GM21825 (cell line): ENCODE results near the gene MYLK2.
"Not testable (repeated sequence)": the region's sequence is repeated elsewhere in the genome, so short reads cannot be mapped to it uniquely, and the experiment has no call there.

Experiments
- ATAC-seq: cut with Tn5 transposase; IDR thresholded peaks from one replicate; pipeline ENCODE4 v1.9.1; 2021; ENCODE audit warnings: mild to moderate bottlenecking, moderate library complexity; ENCODE audit not compliant: unreplicated experiment

The MYLK2 gene

DNA sequence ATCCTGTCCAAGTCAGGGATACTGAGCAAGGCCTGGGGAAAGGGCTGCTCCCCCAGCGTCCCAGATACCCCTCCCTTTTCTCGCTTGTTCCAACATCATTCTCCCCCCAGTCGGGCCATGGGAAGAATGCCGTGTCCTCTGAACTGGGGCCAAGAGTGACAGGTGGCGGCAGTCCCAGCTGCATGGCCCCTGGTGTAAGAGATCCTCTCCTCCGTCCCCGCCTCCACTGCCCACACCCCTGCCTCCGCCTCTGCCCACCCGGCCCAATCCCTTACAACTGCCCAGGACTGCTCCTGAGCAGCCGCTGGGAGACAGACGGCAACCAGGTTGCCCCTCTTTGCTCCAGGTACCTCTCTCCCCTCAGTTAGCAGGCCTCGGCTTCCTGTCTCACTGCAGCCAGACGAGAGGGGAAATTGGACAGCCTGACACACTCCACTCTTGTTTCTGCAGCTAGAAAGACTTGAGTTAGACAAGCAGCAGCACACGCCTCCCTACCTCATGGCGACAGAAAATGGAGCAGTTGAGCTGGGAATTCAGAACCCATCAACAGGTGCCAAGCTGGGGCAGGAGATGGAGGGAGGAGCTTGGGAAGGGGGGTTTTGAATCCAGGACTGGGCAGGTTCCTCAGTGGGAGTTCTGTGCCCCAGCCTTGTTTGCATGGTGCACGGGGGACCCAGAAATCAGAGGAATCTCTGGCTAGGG, at the start of gene MYLK2:
Gene MYLK2, plus strand, starts transcription at position 274 of the 702 bp plus-strand sequence. Its CDS starts 225 bp downstream, at position 499.
- ATAC-seq: no peak

DNA sequence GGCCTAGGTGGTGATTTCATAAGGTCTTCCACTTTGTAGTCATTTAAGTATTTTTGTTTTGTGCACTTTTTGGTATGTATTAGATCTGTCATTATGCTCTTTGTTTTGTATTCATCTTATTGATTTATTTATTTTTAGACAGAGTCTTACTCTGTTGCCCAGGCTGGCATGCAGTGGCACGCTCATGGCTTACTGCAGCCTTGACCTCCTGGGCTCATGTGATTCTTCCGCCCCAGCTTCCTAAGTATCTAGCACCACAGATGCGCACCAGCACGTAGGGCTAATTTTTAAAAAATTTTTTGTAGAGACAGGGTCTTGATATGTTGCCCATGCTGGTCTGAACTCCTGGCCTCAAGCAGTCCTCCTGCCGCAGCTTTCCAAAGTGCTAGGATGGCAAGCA, 49.5 kb upstream of the MYLK2 start:
- ATAC-seq: no peak

DNA sequence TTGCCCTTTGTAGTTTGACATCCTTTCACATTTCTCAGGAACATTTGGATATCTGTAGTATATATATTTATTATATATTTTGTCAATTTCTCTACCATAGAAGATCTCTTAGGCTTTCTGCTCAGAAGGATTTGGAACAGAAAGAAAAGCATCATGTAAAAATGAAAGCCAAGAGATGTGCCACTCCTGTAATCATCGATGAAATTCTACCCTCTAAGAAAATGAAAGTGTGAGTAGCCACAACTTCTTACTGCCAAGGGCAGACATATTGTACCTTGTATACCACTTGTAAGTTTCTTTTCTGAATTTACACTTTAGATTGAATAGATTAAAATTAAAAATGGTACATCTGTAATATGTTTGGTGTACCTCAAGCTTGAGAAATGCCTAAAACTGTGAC, 48.9 kb upstream of the MYLK2 start:
- no peak for ATAC-seq

DNA sequence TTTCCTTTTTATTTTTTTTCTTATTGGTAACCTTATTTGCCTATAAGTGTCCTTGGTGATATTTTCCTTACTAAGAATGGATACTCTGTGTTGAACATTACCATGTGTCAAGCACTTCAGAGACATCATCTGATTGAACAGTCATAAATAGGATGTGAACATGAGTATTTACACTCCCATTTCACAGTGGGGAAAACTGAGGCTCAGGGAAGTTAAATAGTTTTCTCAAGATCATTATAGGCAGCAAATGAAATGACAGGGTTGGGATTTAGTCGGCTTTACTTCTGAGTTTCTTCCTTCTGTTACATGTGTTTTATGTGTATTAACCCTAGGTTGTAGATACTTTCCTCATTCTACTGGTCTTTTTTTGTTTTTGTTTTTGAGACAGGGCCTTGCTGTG, 44.7 kb upstream of the MYLK2 start:
- no peak for ATAC-seq

- ATAC-seq: no peak
Observed at GRCh38 chr20:31780839-31781238, 38.3 kb upstream of the MYLK2 start.

GRCh38 chr20:31781945-31782344, 37.2 kb upstream of the MYLK2 start:
- ATAC-seq: no peak

- no peak for ATAC-seq
Observed at GRCh38 chr20:31784354-31785044, 34.7 kb upstream of the MYLK2 start.

- no peak for ATAC-seq
Observed at GRCh38 chr20:31785089-31785488, 34.1 kb upstream of the MYLK2 start.

DNA sequence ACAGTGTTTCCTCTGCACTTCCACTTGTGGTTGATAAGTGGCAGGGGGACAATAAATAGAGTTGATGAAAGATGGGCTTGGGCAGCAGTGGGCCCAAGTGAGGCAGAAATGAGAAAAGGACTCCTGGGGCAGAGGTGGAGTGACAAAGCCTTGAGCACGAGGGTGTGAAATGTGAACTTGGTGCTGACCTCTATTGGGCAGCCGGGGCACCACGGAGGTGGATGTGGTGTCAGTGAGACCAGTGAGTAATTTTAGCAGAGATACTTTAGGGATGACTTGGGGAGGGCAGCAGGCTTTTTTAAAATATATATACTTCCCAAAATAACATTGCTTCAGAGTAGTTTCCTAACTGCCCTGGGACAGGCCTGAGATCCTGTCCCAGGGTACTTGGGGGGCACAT, 30.6 kb upstream of the MYLK2 start:
- no peak for ATAC-seq

- ATAC-seq: no peak
Observed at GRCh38 chr20:31790401-31790800, 28.8 kb upstream of the MYLK2 start.

- ATAC-seq: no peak
Observed at GRCh38 chr20:31797364-31797763, 21.8 kb upstream of the MYLK2 start.

GRCh38 chr20:31801508-31801907, 17.6 kb upstream of the MYLK2 start:
- no peak for ATAC-seq

GRCh38 chr20:31803552-31804291, 15.4 kb upstream of the MYLK2 start:
- no peak for ATAC-seq

- no peak for ATAC-seq
Observed at GRCh38 chr20:31806564-31807355, 12.4 kb upstream of the MYLK2 start.

GRCh38 chr20:31808481-31808880, 10.7 kb upstream of the MYLK2 start:
- ATAC-seq: no peak

DNA sequence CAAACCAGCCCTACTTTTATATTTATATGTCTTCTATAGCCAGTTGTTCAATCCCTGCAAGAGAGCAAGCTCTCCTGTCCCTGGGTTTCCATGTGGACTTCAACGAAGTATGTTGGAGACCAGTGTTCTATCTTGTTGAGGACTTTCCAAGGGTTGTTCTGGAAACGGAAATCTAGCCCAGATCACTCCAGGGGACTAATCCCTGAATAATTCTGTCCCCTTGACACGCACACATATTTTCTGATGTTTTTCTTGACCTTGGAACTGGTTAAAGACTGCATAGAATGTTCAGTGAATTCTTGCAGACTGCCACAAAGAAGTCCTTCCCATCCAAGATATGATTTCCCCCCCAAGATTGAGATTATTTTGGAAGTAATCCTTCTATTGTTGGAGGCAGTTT, 9.5 kb upstream of the MYLK2 start:
- ATAC-seq: no peak

DNA sequence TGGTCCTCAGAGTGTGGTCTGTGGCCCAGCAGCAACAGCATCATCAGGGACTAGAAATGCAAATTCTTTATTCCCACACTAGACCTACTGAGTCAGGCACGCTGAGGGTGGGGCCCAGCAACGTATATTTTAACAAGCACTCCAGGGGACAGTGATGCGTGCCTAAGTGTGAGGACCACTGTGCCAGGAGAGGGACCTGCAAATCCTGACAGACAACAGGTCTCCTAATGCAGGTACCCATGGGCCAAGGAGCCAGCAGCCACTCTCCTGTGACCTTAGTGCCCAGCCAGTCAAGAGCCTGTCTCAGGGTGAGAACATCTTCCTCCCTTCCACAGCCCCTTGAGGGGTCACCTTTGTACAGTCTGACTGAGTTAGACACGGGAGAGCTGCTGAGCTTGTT, 8.0 kb upstream of the MYLK2 start:
- no peak for ATAC-seq

GRCh38 chr20:31811796-31812728, 7.1 kb upstream of the MYLK2 start:
- no peak for ATAC-seq

- ATAC-seq: no peak
Observed at GRCh38 chr20:31813611-31814010, 5.5 kb upstream of the MYLK2 start.

DNA sequence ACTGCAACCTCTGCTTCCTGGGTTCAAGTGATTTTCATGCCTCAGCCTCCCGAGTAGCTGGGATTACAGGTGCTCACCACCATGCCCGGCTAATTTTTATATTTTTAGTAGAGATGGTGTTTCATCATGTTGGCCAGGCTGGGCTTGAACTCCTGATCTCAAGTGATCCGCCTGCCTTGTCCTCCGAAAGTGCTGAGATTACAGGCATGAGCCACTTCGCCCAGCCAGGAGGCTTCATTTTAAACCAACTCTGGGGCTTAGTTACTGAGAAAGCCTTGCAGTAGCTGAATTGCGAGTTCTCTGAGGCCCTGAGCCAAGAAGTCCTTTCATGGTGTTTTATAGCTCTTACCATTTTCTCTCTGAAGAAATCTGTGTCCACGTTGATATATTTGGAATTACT, 5.0 kb upstream of the MYLK2 start:
- not testable (repeated sequence) for ATAC-seq
